Measurements from ENCODE around the gene FAM184A.

Gene FAM184A

GRCh38 chr6:118959903-118960302 is 118.6 kb downstream of the FAM184A start:
- DNase-seq: no peak

GRCh38 chr6:118953391-118953790 is 125.1 kb downstream of the FAM184A start:
- DNase-seq: no peak

- DNase-seq: no peak
Measured at GRCh38 chr6:118952683-118953082, 125.8 kb downstream of the FAM184A start.

DNA sequence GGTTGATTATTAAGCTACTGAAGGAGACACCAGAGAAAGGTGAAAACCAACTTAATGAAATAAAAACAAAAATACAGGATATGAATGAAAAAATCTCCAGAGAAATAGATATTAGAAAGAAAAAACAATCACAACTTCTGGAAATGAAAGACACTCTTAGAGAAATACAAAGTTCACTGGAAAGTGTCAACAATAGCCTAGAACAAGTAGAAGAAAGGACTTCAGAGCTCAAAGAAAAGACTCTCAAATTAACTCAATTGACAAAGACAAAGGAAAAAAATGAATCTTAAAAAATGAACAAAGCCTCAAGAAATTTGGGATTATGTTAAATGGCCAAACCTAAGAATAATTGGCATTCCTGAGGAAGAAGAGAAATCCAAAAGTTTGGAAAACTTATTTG is 133.2 kb downstream of the FAM184A start:
- no peak for DNase-seq

- DNase-seq: no peak
Measured at GRCh38 chr6:118940770-118941169, 137.7 kb downstream of the FAM184A start.

GRCh38 chr6:118939683-118940082 is 138.8 kb downstream of the FAM184A start:
- DNase-seq: no peak

GRCh38 chr6:118935978-118936703 is 142.3 kb downstream of the FAM184A start:
- no peak for DNase-seq

DNA sequence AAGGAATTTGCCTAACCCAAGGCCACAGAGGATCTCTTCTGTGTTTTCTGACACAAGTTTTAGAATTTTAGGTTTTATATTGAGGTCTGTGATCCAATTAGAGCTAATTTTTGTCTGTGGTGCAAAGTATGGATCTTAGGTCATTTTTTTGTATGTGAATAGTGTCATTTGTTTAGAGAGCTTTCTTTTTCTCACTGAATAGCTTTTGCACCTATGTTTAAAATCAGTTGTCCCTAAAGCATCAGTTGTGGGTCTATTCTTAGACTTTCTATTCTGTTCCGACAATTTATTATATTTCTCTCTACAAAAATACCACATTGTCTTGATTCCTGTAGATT is 143.2 kb downstream of the FAM184A start:
- DNase-seq: no peak

GRCh38 chr6:118934461-118935330 is 143.8 kb downstream of the FAM184A start, which contains the start of gene MCM9:
TSS of gene MCM9 (minus strand) at chr6:118935159. CDS start at chr6:118931723, 3,436 bp downstream.
- DNase-seq: peak; percentile 79

- no peak for DNase-seq
Measured at GRCh38 chr6:118933855-118934460, 144.5 kb downstream of the FAM184A start.

DNA sequence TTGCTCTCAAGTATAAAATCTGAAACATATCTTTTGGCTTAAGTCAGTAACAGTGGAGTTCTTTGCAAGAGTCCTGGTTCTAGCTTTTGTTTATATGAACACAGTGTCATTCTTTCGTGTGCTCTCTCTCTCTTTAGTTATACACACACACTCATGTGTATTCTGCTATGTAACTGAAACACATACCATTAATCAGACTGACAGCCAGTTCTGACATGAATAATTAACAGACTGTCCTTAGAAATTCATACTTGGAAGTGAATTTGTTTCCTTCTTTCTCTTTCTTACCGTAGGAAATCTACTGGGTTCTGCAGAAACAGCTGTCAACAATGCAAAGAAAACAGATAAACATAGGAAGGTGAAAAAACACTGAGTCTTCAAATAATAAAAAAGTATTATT is 146.0 kb downstream of the FAM184A start:
- DNase-seq: no peak

DNA sequence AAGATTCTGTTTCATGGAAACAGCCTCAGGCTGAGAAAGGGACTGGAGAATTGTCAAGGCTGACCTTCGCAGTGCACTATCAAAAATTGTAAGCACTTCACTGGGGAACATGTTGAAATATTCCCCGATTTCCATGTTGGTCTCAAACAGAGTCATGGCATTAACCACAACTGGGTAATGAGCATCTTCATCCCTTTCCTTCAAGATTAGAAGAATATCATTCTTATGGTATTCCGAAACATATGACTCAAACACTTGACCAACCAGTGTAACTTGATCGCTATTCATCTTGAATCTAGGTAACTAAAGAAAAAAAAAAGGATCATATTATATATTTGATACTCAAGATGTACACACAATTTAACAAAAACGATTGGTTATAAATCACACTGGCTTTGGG is 147.0 kb downstream of the FAM184A start:
- no peak for DNase-seq

GRCh38 chr6:118930680-118931079 is 147.8 kb downstream of the FAM184A start:
- DNase-seq: no peak

- DNase-seq: no peak
Measured at GRCh38 chr6:118923035-118923434, 155.4 kb downstream of the FAM184A start.

DNA sequence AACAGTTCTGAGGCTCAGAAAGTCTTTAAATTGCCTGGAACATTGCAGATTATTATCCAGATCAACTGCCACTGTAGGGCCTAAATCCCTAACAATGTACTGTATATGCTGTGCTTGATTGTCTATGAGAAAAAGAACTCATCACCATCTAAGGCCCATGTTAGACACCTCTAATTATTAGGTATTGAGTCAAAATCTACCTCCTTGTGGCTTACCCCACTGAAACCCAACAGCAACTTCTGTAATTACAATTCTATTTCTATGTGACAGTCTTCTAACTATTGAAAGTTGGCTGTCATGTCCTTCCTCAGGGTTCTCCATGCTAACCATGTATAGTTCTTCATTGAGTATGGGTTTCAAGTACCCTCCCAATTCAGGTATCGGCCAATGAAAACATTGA is 157.4 kb downstream of the FAM184A start:
- DNase-seq: no peak

DNA sequence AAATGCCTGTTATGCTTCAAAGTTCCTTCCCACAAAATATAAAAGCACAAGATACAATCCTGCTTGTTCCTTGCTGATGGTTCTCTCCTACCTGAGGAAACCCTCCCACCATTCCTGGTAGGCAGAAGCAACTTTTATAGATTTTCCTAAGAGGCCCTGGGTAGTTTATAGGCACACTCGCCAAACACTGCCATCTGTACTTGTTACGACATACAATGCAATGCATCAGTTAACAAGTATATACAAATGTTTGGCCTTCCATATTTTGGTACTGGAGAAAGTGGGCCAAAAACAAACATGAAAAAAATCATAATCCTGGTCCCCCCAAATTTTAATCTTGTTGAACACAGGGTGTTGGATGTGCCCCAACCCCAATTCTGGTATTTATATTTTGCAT is 160.1 kb downstream of the FAM184A start:
- DNase-seq: no peak

DNA sequence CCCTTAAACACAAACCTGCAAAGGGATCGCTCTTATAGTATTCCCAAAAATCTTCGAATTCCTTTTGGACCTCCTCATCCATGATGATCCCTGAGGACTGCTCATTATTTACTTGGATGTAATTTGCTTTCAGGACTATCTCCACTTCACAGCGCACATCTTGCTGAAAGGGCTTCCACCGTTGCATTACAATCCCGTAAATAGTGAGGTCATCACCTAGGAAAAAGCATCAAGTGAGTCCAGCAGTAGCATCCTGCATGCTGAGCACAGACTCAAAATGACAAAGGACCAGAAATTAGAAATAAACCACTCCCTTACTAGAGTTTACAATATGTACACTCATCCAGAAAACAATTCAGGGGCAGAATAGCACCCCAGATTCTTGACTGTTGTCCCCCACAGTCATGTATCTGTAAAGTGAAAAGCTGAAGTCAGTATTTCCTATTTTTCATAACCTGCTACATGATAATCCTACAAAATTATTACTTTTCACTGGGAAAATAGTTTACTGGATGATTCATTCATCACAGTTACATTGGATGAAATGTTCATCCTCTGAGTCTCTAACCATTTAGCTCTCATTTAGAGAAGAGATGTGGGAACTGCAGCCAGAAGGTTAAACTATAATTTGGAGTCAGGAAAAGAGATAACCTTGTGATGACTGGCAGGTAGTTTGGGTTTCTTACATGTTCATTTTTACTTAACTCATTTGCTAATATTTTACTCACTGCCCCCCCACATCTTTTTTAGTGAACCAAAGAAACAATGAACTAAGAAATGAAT is 160.7 kb downstream of the FAM184A start:
- DNase-seq: no peak

GRCh38 chr6:118914598-118914997 is 163.9 kb downstream of the FAM184A start:
- DNase-seq: no peak

GRCh38 chr6:118913161-118913560 is 165.3 kb downstream of the FAM184A start:
- no peak for DNase-seq

GRCh38 chr6:118912646-118913045 is 165.8 kb downstream of the FAM184A start:
- no peak for DNase-seq
